ENCODE measurements around the gene APBA2.

GRCh38 chr15:29115093-29115991 lies 229.6 kb downstream of the APBA2 start:
- TF ChIP-seq CTCF (conservative IDR thresholded peaks at IDR 0.05; ENCODE audit: low read depth, low read length) (peak; percentile 44; the same call in 1 of the 2 replicates), EZH2 (IDR thresholded peaks at IDR 0.05; ENCODE audit: borderline replicate concordance, low read depth, low read length, poor library complexity, severe bottlenecking) (no peak)
